H1 (cell line): Measurements from ENCODE around the gene ICE1. TPM values are rescaled to one million over a fixed set of nuclear protein-coding genes. Genes with fewer than 3 reads are reported as not detected.

Experiments used
- CTCF ChIA-PET: fragments of 300-600 bp; sonication (Branson Sonifier 250); formaldehyde crosslinking; loops from one replicate; lab custom pipeline; 2021; ENCODE audit not compliant: partially characterized antibody; lab: Charles Lee
- POLR2A ChIA-PET: fragments of 300-600 bp; sonication (Branson Sonifier 250); formaldehyde crosslinking; loops from one replicate; lab custom pipeline; 2021; ENCODE audit warnings: inconsistent platforms; ENCODE audit not compliant: partially characterized antibody; lab: Charles Lee
- DNase-seq, 2 experiments: peaks; one replicate each; pipeline versions ENCODE4 v3.0.0 to v3.0.0-alpha.2; 2010 to 2022; ENCODE audit warnings: low spot score in 2 of 2, low read depth in 1 of 2, mixed read lengths in 1 of 2
- FAIRE-seq: peaks from 2 replicates; lab custom pipeline; 2011; peaks lifted over from hg19 to GRCh38; lab: Jason Lieb, UNC
- H2AFZ ChIP-seq: 2 replicates; pipeline ENCODE4 v1.8.1; 2012; ENCODE audit warnings: low read length, inconsistent platforms
- H2AK5ac ChIP-seq: 2 replicates; pipeline ENCODE4 v1.6.1; 2013; ENCODE audit warnings: low read depth, low read length
- H2BK120ac ChIP-seq: replicated peaks from 2 replicates; pipeline ENCODE3; 2013; ENCODE audit warnings: low read depth, low read length, inconsistent platforms
- H2BK12ac ChIP-seq: 2 replicates; pipeline ENCODE4 v1.6.1; 2013; ENCODE audit warnings: low read depth, low read length
- H2BK15ac ChIP-seq: 2 replicates; pipeline ENCODE4 v1.6.1; 2013; ENCODE audit warnings: low read length
- H2BK20ac ChIP-seq: 2 replicates; pipeline ENCODE4 v1.6.1; 2013; ENCODE audit warnings: low read length
- H2BK5ac ChIP-seq: 2 replicates; pipeline ENCODE4 v1.6.1; 2013; ENCODE audit warnings: low read depth, low read length
- H3K14ac ChIP-seq: 2 replicates; pipeline ENCODE4 v1.6.1; 2013; ENCODE audit warnings: inconsistent platforms; ENCODE audit not compliant: insufficient read length
- H3K18ac ChIP-seq: 2 replicates; pipeline ENCODE4 v1.6.1; 2013; ENCODE audit warnings: low read length; ENCODE audit errors: extremely low read depth
- H3K23ac ChIP-seq: 2 replicates; pipeline ENCODE4 v1.6.1; 2013; ENCODE audit warnings: inconsistent platforms; ENCODE audit not compliant: insufficient read length
- H3K23me2 ChIP-seq: 2 replicates; pipeline ENCODE4 v1.6.1; 2013; ENCODE audit warnings: low read depth, low read length
- H3K27ac ChIP-seq: 2 replicates; pipeline ENCODE4 v1.6.1; 2011; ENCODE audit warnings: low read depth, low read length, inconsistent platforms
- H3K27me3 ChIP-seq, 4 experiments: replicated peaks in 1 of 4; 1 replicate in 1 of 4; 2 replicates in 3 of 4; pipeline versions ENCODE4 v1.6.1 to v1.8.1; 2011 to 2013; ENCODE audit warnings: low read length in 3 of 4, mild to moderate bottlenecking in 3 of 4, inconsistent platforms in 2 of 4, mixed read lengths in 2 of 4, moderate library complexity in 1 of 4; ENCODE audit not compliant: control insufficient read depth in 3 of 4, insufficient read depth in 3 of 4; ENCODE audit errors: extremely low read depth in 1 of 4
- H3K36me3 ChIP-seq, 4 experiments: 2 replicates each; pipeline versions ENCODE4 v1.6.1 to v1.8.1; 2011 to 2013; ENCODE audit warnings: mild to moderate bottlenecking in 4 of 4, low read length in 3 of 4, moderate library complexity in 2 of 4, control low read depth in 1 of 4, inconsistent platforms in 1 of 4; ENCODE audit not compliant: insufficient read depth in 4 of 4, control insufficient read depth in 2 of 4
- H3K4ac ChIP-seq: replicated peaks from 2 replicates; pipeline ENCODE3; 2013; ENCODE audit warnings: low read length, low read depth, mixed read lengths, inconsistent platforms; ENCODE audit not compliant: insufficient read length
- H3K4me1 ChIP-seq, 4 experiments: replicated peaks in 1 of 4; 1 replicate in 1 of 4; 2 replicates in 3 of 4; pipeline versions ENCODE4 v1.6.1 to v1.8.1; 2011 to 2013; ENCODE audit warnings: low read length in 3 of 4, inconsistent platforms in 2 of 4, mixed read lengths in 1 of 4; ENCODE audit not compliant: insufficient read depth in 4 of 4, control insufficient read depth in 3 of 4
- H3K4me2 ChIP-seq, 2 experiments: 2 replicates each; pipeline versions ENCODE4 v1.6.1 to v1.8.1; 2011 to 2013; ENCODE audit warnings: low read depth in 2 of 2, low read length in 2 of 2, control low read depth in 1 of 2, inconsistent platforms in 1 of 2, mild to moderate bottlenecking in 1 of 2; ENCODE audit not compliant: insufficient read depth in 1 of 2
- H3K4me3 ChIP-seq, 4 experiments: fragments of 200-600, 300-600 bp in 1 of 4; sonication (generic), shearing (Covaris generic), sonication (Bioruptor Twin) in 1 of 4; 2 replicates each; pipeline versions ENCODE4 v1.5.1 to v1.8.1; 2011 to 2016; ENCODE audit warnings: low read length in 4 of 4, low read depth in 3 of 4, control low read depth in 2 of 4, inconsistent platforms in 2 of 4, mild to moderate bottlenecking in 2 of 4, mixed read lengths in 1 of 4, moderate library complexity in 1 of 4; ENCODE audit not compliant: insufficient read depth in 2 of 4; ENCODE audit errors: extremely low read depth in 1 of 4
- H3K56ac ChIP-seq: replicated peaks from 2 replicates; pipeline ENCODE3; 2013; ENCODE audit warnings: low read depth, mild to moderate bottlenecking, mixed read lengths, low read length, inconsistent platforms; ENCODE audit not compliant: insufficient read length
- H3K79me1 ChIP-seq: 2 replicates; pipeline ENCODE4 v1.6.1; 2013; ENCODE audit warnings: low read depth, low read length, control low read depth
- H3K79me2 ChIP-seq, 2 experiments: 2 replicates each; pipeline versions ENCODE4 v1.6.1 to v1.8.1; 2012 to 2013; ENCODE audit warnings: low read length in 2 of 2, mild to moderate bottlenecking in 2 of 2, inconsistent platforms in 1 of 2; ENCODE audit not compliant: insufficient read depth in 2 of 2, control insufficient read depth in 1 of 2
- H3K9ac ChIP-seq, 4 experiments: replicated peaks in 1 of 4; 1 replicate in 1 of 4; 2 replicates in 3 of 4; pipeline versions ENCODE4 v1.6.1 to v1.8.1; 2011 to 2013; ENCODE audit warnings: low read depth in 3 of 4, low read length in 3 of 4, control low read depth in 2 of 4, mild to moderate bottlenecking in 2 of 4, moderate library complexity in 2 of 4, inconsistent platforms in 1 of 4; ENCODE audit errors: extremely low read depth in 1 of 4
- H3K9me3 ChIP-seq, 2 experiments: 2 replicates each; pipeline versions ENCODE4 v1.6.1 to v1.8.1; 2012 to 2013; ENCODE audit warnings: mild to moderate bottlenecking in 2 of 2, moderate library complexity in 2 of 2, control low read depth in 1 of 2, inconsistent platforms in 1 of 2, low read depth in 1 of 2, low read length in 1 of 2, mixed read lengths in 1 of 2; ENCODE audit not compliant: insufficient read depth in 2 of 2
- H4K20me1 ChIP-seq, 2 experiments: replicated peaks in 1 of 2; 2 replicates each; pipeline versions ENCODE3 to v1.8.1; 2011 to 2013; ENCODE audit warnings: inconsistent platforms in 2 of 2, low read length in 2 of 2, mild to moderate bottlenecking in 1 of 2; ENCODE audit not compliant: insufficient read depth in 2 of 2, control insufficient read depth in 1 of 2
- H4K5ac ChIP-seq: 2 replicates; pipeline ENCODE4 v1.6.1; 2013; ENCODE audit warnings: low read length, low read depth, mixed read lengths, inconsistent platforms; ENCODE audit not compliant: insufficient read length
- H4K8ac ChIP-seq: 2 replicates; pipeline ENCODE4 v1.8.0; 2013; ENCODE audit warnings: mild to moderate bottlenecking, moderate library complexity, low read length, inconsistent platforms; ENCODE audit not compliant: insufficient read depth; ENCODE audit errors: extremely low read depth
- H4K91ac ChIP-seq: replicated peaks from 2 replicates; pipeline ENCODE3; 2013; ENCODE audit warnings: low read length, mixed read lengths, inconsistent platforms; ENCODE audit not compliant: insufficient read length
- ASH2L ChIP-seq: fragments of 200-600, 300-600 bp; sonication (generic); IDR thresholded peaks from one replicate; pipeline ENCODE4 v1.7.1; 2017; ENCODE audit warnings: low read length
- BRCA1 ChIP-seq: IDR thresholded peaks from 2 replicates; pipeline ENCODE4 v1.6.1; 2012; ENCODE audit warnings: low read depth, low read length, improper control_type of control experiment
- CHD1 ChIP-seq: IDR thresholded peaks from 2 replicates; pipeline ENCODE4 v1.6.1; 2012; ENCODE audit warnings: low read depth, low read length, improper control_type of control experiment
- CHD2 ChIP-seq: IDR thresholded peaks from 2 replicates; pipeline ENCODE4 v1.6.1; 2012; ENCODE audit warnings: low read length, improper control_type of control experiment
- EP300 ChIP-seq, 2 experiments: IDR thresholded peaks; 1 replicate in 1 of 2; 2 replicates in 1 of 2; pipeline ENCODE4 v1.6.1; 2011 to 2012; ENCODE audit warnings: low read depth in 2 of 2, low read length in 2 of 2, mild to moderate bottlenecking in 2 of 2, borderline replicate concordance in 1 of 2, inconsistent platforms in 1 of 2, moderate library complexity in 1 of 2
- EZH2 ChIP-seq: fragments of 200-600 bp; sonication (generic); IDR thresholded peaks from 2 replicates; pipeline ENCODE4 v1.7.1; 2012; ENCODE audit warnings: low read depth, mild to moderate bottlenecking, moderate library complexity, low read length, inconsistent platforms; ENCODE audit not compliant: severe bottlenecking
- POLR2A ChIP-seq, 2 experiments: IDR thresholded peaks; 1 replicate in 1 of 2; 2 replicates in 1 of 2; pipeline ENCODE4 v1.6.1; 2011; ENCODE audit warnings: low read depth in 2 of 2, low read length in 2 of 2, mild to moderate bottlenecking in 2 of 2; ENCODE audit errors: control extremely low read depth in 1 of 2
- SIN3A ChIP-seq, 2 experiments: IDR thresholded peaks in 1 of 2; conservative IDR thresholded peaks in 1 of 2; 2 replicates each; pipeline ENCODE4 v1.6.1; 2011 to 2012; ENCODE audit warnings: low read length in 2 of 2, improper control_type of control experiment in 1 of 2, low read depth in 1 of 2, mild to moderate bottlenecking in 1 of 2
- SIRT6 ChIP-seq: IDR thresholded peaks from one replicate; pipeline ENCODE4 v1.7.1; 2012; ENCODE audit warnings: low read length, inconsistent platforms
- SIX5 ChIP-seq: IDR thresholded peaks from 2 replicates; pipeline ENCODE4 v1.6.1; 2011; ENCODE audit warnings: mild to moderate bottlenecking, low read depth, low read length
- WGBS, 2 experiments: shearing (Covaris generic) in 1 of 2; methylation state at CpG; one replicate each; pipeline versions ENCODE4 v1.1.6 to v1.1.7; 2013 to 2015; ENCODE audit warnings: low lambda C conversion rate in 2 of 2, mixed read lengths in 2 of 2, inconsistent platforms in 1 of 2, low coverage in 1 of 2, missing lambda C conversion rate in 1 of 2; ENCODE audit not compliant: insufficient replicate concordance in 2 of 2, insufficient coverage in 1 of 2, insufficient read length in 1 of 2; ENCODE audit errors: extremely low coverage in 1 of 2, missing lambda C conversion rate in 1 of 2; 5-methylcytosine and 5-hydroxymethylcytosine counted together
- polyA plus RNA-seq, 7 experiments: library from polyadenylated mRNA; depleted of rRNA in 3 of 7; stranded (reverse) in 5 of 7; unstranded in 2 of 7; fragments of >200 nt in 5 of 7; fragments of 200-250 nt in 2 of 7; gene quantifications; 1 replicate in 5 of 7; 2 replicates in 1 of 7; 4 replicates in 1 of 7; pipeline versions ENCODE4 v1.2.1 to v1.2.3, GENCODE V29; 2011 to 2013; ENCODE audit warnings: missing spikeins in 2 of 7, mixed read lengths in 2 of 7
- total RNA-seq: library from RNA; stranded (reverse); fragmentation: NEBNext Ultra II Directional; extraction: Animal tissue kit (Norgen Biotek cat#: 25700); gene quantifications from 2 replicates; pipeline ENCODE4 v1.2.1, GENCODE V29; 2021

The ICE1 gene
- total and polyA plus RNA-seq, 2 of the 8 experiments (the other 6 are each of a cell fraction or from before 2014, with no cell fraction given): 11.8 to 53.9 TPM

GRCh38 chr5:5456858-5457257 lies 34.4 kb downstream of the ICE1 start:
- peaks cover 0 to 2% of the 10 kb centered on the region in 2 experiments for H4K20me1 ChIP-seq
- no peaks in the 10 kb centered on the region for H3K9me3 ChIP-seq
- no peak for TF ChIP-seq SIN3A (conservative IDR thresholded peaks at IDR 0.05 in 1 of 2, IDR thresholded peaks at IDR 0.05 in 1 of 2; ENCODE audit: low read depth in 1 of 2, low read length in 2 of 2)
- no peak for TF ChIP-seq EZH2
- TF ChIP-seq CHD2: no peak
- TF ChIP-seq ASH2L: no peak
- TF ChIP-seq CHD1: no peak
- no peak for TF ChIP-seq POLR2A (IDR thresholded peaks at IDR 0.05; ENCODE audit: control extremely low read depth in 1 of 2, low read depth in 2 of 2, low read length in 2 of 2)
- TF ChIP-seq BRCA1: no peak
- TF ChIP-seq EP300 (IDR thresholded peaks at IDR 0.05; ENCODE audit: borderline replicate concordance in 1 of 2, low read depth in 2 of 2, low read length in 2 of 2): no peak
- TF ChIP-seq SIRT6: no peak
- TF ChIP-seq SIX5: no peak
- H3K9ac ChIP-seq: no peak overlapping the region
- no peak overlapping the region for H3K18ac ChIP-seq
- ChIA-PET CTCF (interaction anchor here (0.9 kb wide), 1 partner anchor 9 kb away, joined by 3 read pairs; no protein-coding TSS in a partner anchor), POLR2A (no interaction called here)
- no peaks in the 10 kb centered on the region for H3K4me1 ChIP-seq
- no peak overlapping the region for H3K4ac ChIP-seq
- no peak overlapping the region for H3K4me3 ChIP-seq
- H2AK5ac ChIP-seq: no peak overlapping the region
- no peak overlapping the region for H4K8ac ChIP-seq
- H2BK5ac ChIP-seq: no peak overlapping the region
- H2BK120ac ChIP-seq: no peak overlapping the region
- no peak overlapping the region for H3K23ac ChIP-seq
- 0 out of 2 replicates have a peak, but pooled peaks cover 2% of the 10 kb centered on the region for H3K79me1 ChIP-seq
- H3K23me2 ChIP-seq: no peaks in the 10 kb centered on the region
- H3K36me3 ChIP-seq: peaks cover 14 to 63% (median 51%) of the 10 kb centered on the region in 4 experiments
- H3K27me3 ChIP-seq: no peaks in the 10 kb centered on the region
- no peak for FAIRE-seq
- H3K56ac ChIP-seq: no peak overlapping the region
- H2AFZ ChIP-seq: no peak overlapping the region
- H4K91ac ChIP-seq: no peak overlapping the region
- no peak overlapping the region for H3K14ac ChIP-seq
- no peak overlapping the region for H3K27ac ChIP-seq
- no peak overlapping the region for H2BK20ac ChIP-seq
- no peak overlapping the region for H4K5ac ChIP-seq
- H2BK15ac ChIP-seq: no peak overlapping the region
- H3K79me2 ChIP-seq: no peaks in the 10 kb centered on the region
- 94% methylated on average over 5 of the region's 5 CpGs; no CpG with 5 or more reads in 1 of the 2 experiments for WGBS, 2 experiments
- no peak for DNase-seq
- no peak overlapping the region for H2BK12ac ChIP-seq
- no peak overlapping the region for H3K4me2 ChIP-seq
